IMR-90 (cell line): ENCODE results near the gene CD34. TPM values are rescaled to one million over a fixed set of nuclear protein-coding genes. Genes with fewer than 3 reads are reported as not detected.

Experiments used
- ATAC-seq: fragments of 200-7000 bp; cut with Tn5 transposase; 2 replicates; pipeline ENCODE4 v1.9.1; 2020; ENCODE audit warnings: low read depth, mild to moderate bottlenecking, moderate library complexity
- Bru-seq: library from RNA; stranded (reverse); fragments of 400-500 nt; gene quantifications from one replicate; lab custom pipeline; 2021; lab: Mats Ljungman, UMichigan
- BruChase-seq, 2 experiments: library from RNA; stranded (reverse); fragments of 400-500 nt; gene quantifications; one replicate each; lab custom pipeline; 2021; lab: Mats Ljungman, UMichigan
- BruUV-seq: library from RNA; stranded (reverse); fragments of 400-500 nt; replicated peaks from 2 replicates; lab custom pipeline; 2021; lab: Mats Ljungman, UMichigan
- CTCF ChIA-PET: fragments of 300-600 bp; formaldehyde crosslinking; extraction: SDS; loops from one replicate; lab custom pipeline; 2021; ENCODE audit warnings: antibody characterized with exemption; lab: Yijun Ruan, JAX
- POLR2A ChIA-PET: fragments of 300-600 bp; sonication (Branson Sonifier 250); formaldehyde crosslinking; loops from one replicate; lab custom pipeline; 2022; ENCODE audit warnings: antibody characterized with exemption; ENCODE audit not compliant: unreplicated experiment; lab: Charles Lee
- DNase-seq: peaks from one replicate; pipeline ENCODE4 v3.0.0; 2013
- H2AFZ ChIP-seq: replicated peaks from 2 replicates; pipeline ENCODE3; 2013; ENCODE audit warnings: low read length, mild to moderate bottlenecking; ENCODE audit not compliant: poor library complexity
- H2AK5ac ChIP-seq: 2 replicates; pipeline ENCODE4 v1.6.1; 2013; ENCODE audit warnings: low read depth, low read length, inconsistent platforms
- H2AK9ac ChIP-seq: replicated peaks from 2 replicates; pipeline ENCODE3; 2013; ENCODE audit warnings: mild to moderate bottlenecking, low read depth, low read length, moderate library complexity; ENCODE audit not compliant: poor library complexity
- H2BK120ac ChIP-seq: 2 replicates; pipeline ENCODE4 v1.6.1; 2013; ENCODE audit warnings: low read depth, low read length, inconsistent platforms
- H2BK15ac ChIP-seq: 3 replicates; pipeline ENCODE4 v1.6.1; 2013; ENCODE audit warnings: low read depth, low read length, inconsistent platforms
- H2BK20ac ChIP-seq: 2 replicates; pipeline ENCODE4 v1.6.1; 2013; ENCODE audit warnings: low read depth, mild to moderate bottlenecking, inconsistent platforms, low read length, moderate library complexity
- H2BK5ac ChIP-seq: 2 replicates; pipeline ENCODE4 v1.6.1; 2013; ENCODE audit warnings: mild to moderate bottlenecking, low read depth, low read length, inconsistent platforms; ENCODE audit not compliant: poor library complexity, severe bottlenecking
- H3K14ac ChIP-seq: replicated peaks from 2 replicates; pipeline ENCODE4 v1.6.1; 2013; ENCODE audit warnings: low read depth, low read length, inconsistent platforms
- H3K18ac ChIP-seq: 2 replicates; pipeline ENCODE4 v1.6.1; 2013; ENCODE audit warnings: low read depth, low read length, control low read depth
- H3K23ac ChIP-seq: 2 replicates; pipeline ENCODE4 v1.6.1; 2013; ENCODE audit warnings: low read depth, low read length, inconsistent platforms
- H3K27ac ChIP-seq: 2 replicates; pipeline ENCODE4 v1.5.1; 2013; ENCODE audit warnings: mild to moderate bottlenecking, control low read depth, low read length; ENCODE audit not compliant: insufficient read depth
- H3K27me3 ChIP-seq: 2 replicates; pipeline ENCODE4 v1.6.1; 2013; ENCODE audit warnings: low read length; ENCODE audit not compliant: control insufficient read depth, insufficient read depth
- H3K36me3 ChIP-seq: 2 replicates; pipeline ENCODE4 v1.6.1; 2013; ENCODE audit warnings: low read length, mixed read lengths; ENCODE audit not compliant: control insufficient read depth, insufficient read depth
- H3K4ac ChIP-seq: 2 replicates; pipeline ENCODE4 v1.6.1; 2013; ENCODE audit warnings: low read depth, low read length, inconsistent platforms
- H3K4me1 ChIP-seq: 2 replicates; pipeline ENCODE4 v1.6.1; 2013; ENCODE audit warnings: low read length, mixed read lengths; ENCODE audit not compliant: control insufficient read depth, insufficient read depth
- H3K4me2 ChIP-seq: 2 replicates; pipeline ENCODE4 v1.6.1; 2013; ENCODE audit warnings: low read depth, mild to moderate bottlenecking, control low read depth, low read length, moderate library complexity
- H3K4me3 ChIP-seq: 2 replicates; pipeline ENCODE4 v1.5.1; 2013; ENCODE audit warnings: low read depth, mild to moderate bottlenecking, control low read depth, low read length, moderate library complexity; ENCODE audit not compliant: insufficient read depth
- H3K56ac ChIP-seq: 2 replicates; pipeline ENCODE4 v1.6.1; 2013; ENCODE audit warnings: low read length, inconsistent platforms; ENCODE audit not compliant: insufficient read depth; ENCODE audit errors: extremely low read depth
- H3K79me1 ChIP-seq, 2 experiments: 2 replicates each; pipeline ENCODE4 v1.6.1; 2013; ENCODE audit warnings: low read length in 2 of 2, inconsistent platforms in 1 of 2, low read depth in 1 of 2
- H3K9ac ChIP-seq: 2 replicates; pipeline ENCODE4 v1.6.1; 2013; ENCODE audit warnings: low read depth, low read length, control low read depth
- H3K9me1 ChIP-seq: 2 replicates; pipeline ENCODE4 v1.6.1; 2013; ENCODE audit warnings: low read length, inconsistent platforms; ENCODE audit not compliant: insufficient read depth
- H3K9me3 ChIP-seq: 2 replicates; pipeline ENCODE4 v1.6.1; 2013; ENCODE audit warnings: low read length; ENCODE audit not compliant: control insufficient read depth, insufficient read depth
- H4K20me1 ChIP-seq: 2 replicates; pipeline ENCODE4 v1.6.1; 2013; ENCODE audit warnings: low read length, inconsistent platforms; ENCODE audit not compliant: insufficient read depth
- H4K5ac ChIP-seq: 2 replicates; pipeline ENCODE4 v1.6.1; 2013; ENCODE audit warnings: mild to moderate bottlenecking, low read depth, low read length, control low read depth
- H4K8ac ChIP-seq, 2 experiments: 2 replicates each; pipeline ENCODE4 v1.6.1; 2013; ENCODE audit warnings: low read depth in 2 of 2, low read length in 2 of 2, control low read depth in 1 of 2, inconsistent platforms in 1 of 2
- H4K91ac ChIP-seq: 2 replicates; pipeline ENCODE4 v1.6.1; 2013; ENCODE audit warnings: low read depth, low read length, inconsistent platforms; ENCODE audit not compliant: insufficient read depth
- ELK1 ChIP-seq: fragments of 150-350 bp; IDR thresholded peaks from 2 replicates; pipeline ENCODE4 v1.6.1; 2016; ENCODE audit warnings: low read depth, mild to moderate bottlenecking, low read length, moderate library complexity, borderline replicate concordance
- WGBS, 2 experiments: methylation state at CpG; one replicate each; pipeline versions ENCODE4 v1.1.5 to v1.1.7; 2013; ENCODE audit warnings: missing lambda C conversion rate in 2 of 2; ENCODE audit not compliant: insufficient read length in 1 of 2; ENCODE audit errors: extremely low coverage in 2 of 2; 5-methylcytosine and 5-hydroxymethylcytosine counted together
- dilution Hi-C: fragments of 300-500 bp; cut with HindIII; formaldehyde crosslinking; loops from one replicate; pipeline ENCODE4 v1.14.3; 2018; ENCODE audit warnings: low sequenced_read_pairs; ENCODE audit not compliant: unreplicated experiment
- in situ Hi-C: fragments of 300-500 bp; cut with MboI; formaldehyde crosslinking; loops from 3 replicates; pipeline ENCODE4 v1.14.3; 2019; ENCODE audit warnings: low sequenced_read_pairs, inconsistent platforms, mixed read lengths
- intact Hi-C: fragments of 100-400 bp; cut with micrococcal nuclease; formaldehyde crosslinking; loops from 2 replicates; pipeline ENCODE4 v1.10.0; 2022
- long read RNA-seq: library from polyadenylated mRNA; unstranded; transcript quantifications from one replicate; pipeline ENCODE4 v2.0.0, GENCODE V29; 2021; ENCODE audit not compliant: unreplicated experiment
- polyA plus RNA-seq, 3 experiments: library from polyadenylated mRNA; depleted of rRNA; stranded (reverse); fragments of >200 nt; gene quantifications; 2 replicates each; pipeline ENCODE4 v1.2.3, GENCODE V29; 2012; ENCODE audit warnings: low replicate concordance in 1 of 3
- total RNA-seq: library from RNA; depleted of rRNA; stranded (reverse); fragments of >200 nt; gene quantifications from 2 replicates; pipeline ENCODE4 v1.2.3, GENCODE V29; 2012; rRNA removed

The CD34 gene
- total RNA-seq (under 0.01 TPM in 1 of 2 replicates, not detected in the other), polyA plus RNA-seq (2012; rRNA removed) (0.14 and 0.16 TPM in 2 replicates), Bru-seq, nascent RNA (not detected), BruChase-seq, experiment 1, labeled RNA remaining after a 6-hour chase (not detected), BruChase-seq, experiment 2, labeled RNA remaining after a 2-hour chase (percentile 6 among the genes with signal in this experiment)
- 0.10 and 0.11 TPM in 2 replicates for polyA plus RNA-seq (2012; cell fraction: cytosol; rRNA removed)
- 0.04 and 0.10 TPM in 2 replicates for polyA plus RNA-seq (2012; cell fraction: nucleus; rRNA removed; ENCODE audit: low replicate concordance)
- long read RNA-seq = 0 reads

GRCh38 chr1:207910591-207911354, at the start of gene CD34:
Gene CD34, minus strand, starts transcription at chr1:207911125. Its CDS starts 45 bp downstream, at chr1:207911080.
- Histone ChIP-seq H3K23ac (no peak within 1 kb of the TSS), H3K4me3 (no peak within 1 kb of the TSS), H2AK5ac (no peak within 1 kb of the TSS), H4K91ac (no peak within 1 kb of the TSS), H3K9me1 (no peaks in the 10 kb centered on the region), H2BK5ac (no peak within 1 kb of the TSS), H2AFZ (peak within 1 kb of the TSS; percentile 65), H2BK20ac (no peak within 1 kb of the TSS), H2BK120ac (no peak within 1 kb of the TSS), H3K56ac (no peak within 1 kb of the TSS), H3K9me3 (no peaks in the 10 kb centered on the region), H3K14ac (no peak within 1 kb of the TSS), H3K18ac (no peak within 1 kb of the TSS), H3K27ac (no peak within 1 kb of the TSS), H3K36me3 (no peaks in the 10 kb centered on the region), H3K79me1 (no peaks in the 10 kb centered on the region), H4K5ac (no peak within 1 kb of the TSS), H3K4ac (no peak within 1 kb of the TSS), H3K27me3 (peaks cover 25% of the 10 kb centered on the region), H2AK9ac (no peak within 1 kb of the TSS), H3K4me1 (no peaks in the 10 kb centered on the region), H3K9ac (no peak within 1 kb of the TSS), H2BK15ac (no peak within 1 kb of the TSS), H3K4me2 (no peak within 1 kb of the TSS; the same call in 1 of the 2 replicates), H4K20me1 (no peaks in the 10 kb centered on the region), H4K8ac (no peak within 1 kb of the TSS)
- in situ Hi-C loops = no loop called here
- dilution Hi-C loops = no loop called here
- CTCF ChIA-PET = no interaction called here
- TF ChIP-seq ELK1 = no peak
- ATAC-seq (peak; percentile 40; the same call in 1 of the 2 replicates), DNase-seq (no peak)
- POLR2A ChIA-PET = no interaction called here
- 57% methylated on average over 1 of the region's 56 CpGs; no CpG with 5 or more reads in 1 of the 2 experiments for WGBS, 2 experiments
- intact Hi-C loops = no loop called here
- BruUV-seq = no TSS peak
